Colonic mucosa (tissue), 4 donors: ENCODE measurements around the gene RBX1. TPM values are rescaled to one million over a fixed set of nuclear protein-coding genes. Genes with fewer than 3 reads are reported as not detected.
A peak's percentile ranks its signal among the peaks of the same experiment; 100 is the strongest.

Source experiments
- DNase-seq: peaks from one replicate; pipeline ENCODE4 v3.0.0-alpha.2; 2020
- H3K27ac ChIP-seq: fragments of 200-600 bp; one replicate; pipeline ENCODE4 v1.8.0; 2021
- H3K27me3 ChIP-seq: fragments of 200-600 bp; one replicate; pipeline ENCODE4 v1.8.0; 2021
- H3K36me3 ChIP-seq: fragments of 200-600 bp; one replicate; pipeline ENCODE4 v1.8.0; 2021
- H3K4me1 ChIP-seq: fragments of 200-600 bp; one replicate; pipeline ENCODE4 v1.8.0; 2021; ENCODE audit warnings: mild to moderate bottlenecking
- H3K4me3 ChIP-seq: fragments of 200-600 bp; one replicate; pipeline ENCODE4 v1.8.0; 2021
- H3K9ac ChIP-seq, 2 donors: one replicate each; pipeline ENCODE4 v1.7.0; 2013; ENCODE audit warnings: control low read depth in 2 of 2, low read depth in 2 of 2, low read length in 2 of 2
- H3K9me3 ChIP-seq: fragments of 200-600 bp; one replicate; pipeline ENCODE4 v1.8.0; 2021
- CTCF ChIP-seq: fragments of 200-600 bp; IDR thresholded peaks from one replicate; pipeline ENCODE4 v1.8.0; 2022; ENCODE audit warnings: antibody characterized with exemption, mild to moderate bottlenecking
- intact Hi-C: fragments of 100-400 bp; cut with DNase I; formaldehyde crosslinking; loops from one replicate; pipeline ENCODE4 v1.14.1; 2022
- total RNA-seq, 2 donors: library from RNA; stranded (reverse); fragmentation: NEBNext Ultra II Directional in 1 of 2; extraction: Animal tissue kit (Norgen Biotek cat#: 25700) in 1 of 2; gene quantifications; one replicate each; pipeline ENCODE4 v1.2.1, GENCODE V29; 2021
- donor health status: healthy.
- donor health status: DM: no; HTN: no; CAD: no.
- donor health status: DM: no; HTN: no; CAD: no.

RBX1 gene
- total RNA-seq, 2 donors from 2014 or later: 37.7 to 46.0 TPM

DNA sequence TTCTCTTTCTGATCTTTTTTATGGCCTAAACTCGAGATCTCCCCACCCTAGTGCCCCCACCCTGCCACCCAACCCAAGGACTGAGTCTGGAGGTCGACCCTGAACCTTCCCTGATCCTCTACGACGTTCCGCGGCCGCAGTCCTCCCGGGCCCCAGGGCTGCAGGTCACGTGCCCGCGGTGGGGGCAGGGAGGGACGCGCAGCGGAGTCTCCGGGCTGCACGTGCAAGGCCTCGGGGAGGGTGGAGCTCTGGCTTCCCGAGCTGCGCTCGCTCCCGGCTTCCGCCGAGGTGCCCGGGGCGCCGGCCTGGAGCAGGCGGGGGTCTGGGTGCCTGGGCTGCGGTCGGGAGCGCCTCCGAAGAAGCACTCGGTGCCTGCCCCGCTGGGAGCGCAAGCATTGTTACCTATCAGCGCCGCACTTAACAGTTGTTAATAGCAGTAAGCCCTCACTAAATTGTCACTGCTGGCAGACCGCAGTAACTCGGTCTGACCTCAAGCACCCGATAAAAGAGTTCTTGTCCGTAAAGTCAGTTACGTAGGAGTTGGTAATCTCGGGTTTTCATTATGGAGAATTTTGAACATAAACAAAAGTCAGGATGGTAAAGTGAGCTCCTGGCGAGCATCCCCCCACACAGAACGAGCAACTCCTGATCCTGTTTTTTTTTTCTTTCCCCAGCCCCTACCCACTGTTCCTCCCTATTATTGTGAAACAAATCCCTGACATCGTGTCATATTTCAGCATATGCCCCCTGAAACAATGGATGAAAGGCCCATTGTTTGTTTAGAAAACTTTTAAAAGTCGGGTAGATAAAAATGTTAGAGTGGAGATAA, 71.5 kb downstream of the RBX1 start:
- H3K4me1 ChIP-seq: peaks cover 4% of the 10 kb centered on the region
- peak overlapping the region; percentile 99 for H3K27ac ChIP-seq
- H3K9me3 ChIP-seq: no peaks in the 10 kb centered on the region
- DNase-seq: peak; percentile 94
- peak overlapping the region; percentile 73 to 74 for H3K9ac ChIP-seq
- H3K36me3 ChIP-seq: no peaks in the 10 kb centered on the region
- no peaks in the 10 kb centered on the region for H3K27me3 ChIP-seq
- intact Hi-C loops: loop anchor here (5.0 kb wide), 2 partner anchors 70 kb away; partner anchors contain the start of genes EP300 and RBX1
- H3K4me3 ChIP-seq: peak overlapping the region; percentile 65
- no peak for TF ChIP-seq CTCF

Other genes with a start within 250 kb of the RBX1 start
- 10 to 100 TPM in 1 of 2 donors, 1 to 10 TPM in 1; 9.2 to 14.9 TPM for gene SLC25A17, start 132.0 kb upstream of the RBX1 start, total RNA-seq
- 100 to 1,000 TPM; 193 to 238 TPM for gene ST13, start 94.7 kb upstream of the RBX1 start, total RNA-seq
- 10 to 100 TPM; 12.8 to 22.0 TPM for gene XPNPEP3, start 94.2 kb upstream of the RBX1 start, total RNA-seq
- under 1 TPM; 0.12 to 0.16 TPM for gene DNAJB7, start 89.3 kb upstream of the RBX1 start, total RNA-seq
- 10 to 100 TPM; 59.5 to 65.7 TPM for gene EP300, start 141.2 kb downstream of the RBX1 start, total RNA-seq